HG03280 (cell line): ENCODE results near the gene IFITM1.

ENCODE experiments used
- ATAC-seq: cut with Tn5 transposase; IDR thresholded peaks from one replicate; pipeline ENCODE4 v1.9.1; 2021; ENCODE audit warnings: mild to moderate bottlenecking, moderate library complexity; ENCODE audit not compliant: unreplicated experiment

IFITM1 gene

GRCh38 chr11:313787-314553 lies at the start of gene IFITM1:
Gene IFITM1, plus strand, starts transcription at chr11:314040. Its CDS starts 131 bp downstream, at chr11:314171.
- peak; percentile 30 for ATAC-seq

- ATAC-seq, result no peak
These were observed 47.0 kb upstream of the IFITM1 start for GRCh38 chr11:266676-267439.

- ATAC-seq, result no peak
These were observed 46.3 kb upstream of the IFITM1 start for GRCh38 chr11:267491-267994.

- peak; percentile 43 for ATAC-seq
These were observed 45.1 kb upstream of the IFITM1 start for GRCh38 chr11:268716-269145.

- ATAC-seq, result peak; percentile 70
These were observed 44.5 kb upstream of the IFITM1 start for GRCh38 chr11:269146-269890.

- ATAC-seq, result no peak
These were observed 43.2 kb upstream of the IFITM1 start for GRCh38 chr11:270451-271318.

- ATAC-seq, result no peak
These were observed 42.5 kb upstream of the IFITM1 start for GRCh38 chr11:271319-271715.

GRCh38 chr11:272195-272930 lies 41.5 kb upstream of the IFITM1 start:
- no peak for ATAC-seq

GRCh38 chr11:272931-273198 lies 41.0 kb upstream of the IFITM1 start:
- no peak for ATAC-seq

GRCh38 chr11:276219-276618 lies 37.6 kb upstream of the IFITM1 start:
- ATAC-seq, result no peak

GRCh38 chr11:278001-278951 lies 35.6 kb upstream of the IFITM1 start, which contains the start of gene NLRP6:
Gene NLRP6, plus strand, starts transcription at chr11:278407. Its CDS starts 163 bp downstream, at chr11:278570.
- no peak for ATAC-seq

GRCh38 chr11:279040-279965 lies 34.5 kb upstream of the IFITM1 start:
- ATAC-seq, result no peak

GRCh38 chr11:279966-280705 lies 33.7 kb upstream of the IFITM1 start:
- ATAC-seq, result no peak

- ATAC-seq, result no peak
These were observed 32.9 kb upstream of the IFITM1 start for GRCh38 chr11:280706-281485.

- ATAC-seq, result no peak
These were observed 32.2 kb upstream of the IFITM1 start for GRCh38 chr11:281486-282161.

GRCh38 chr11:282171-282570 lies 31.7 kb upstream of the IFITM1 start:
- ATAC-seq, result no peak
